ENCODE measurements around the gene ZHX3.
"Not testable (repeated sequence)": the region's sequence is repeated elsewhere in the genome, so short reads cannot be mapped to it uniquely, and the experiment has no call there.

ZHX3 gene

GRCh38 chr20:41336711-41337492 is 19.4 kb upstream of the ZHX3 start:
- DNase-seq (ENCODE audit: low read depth, low spot score), result no peak
- no peak overlapping the region for H3K4me3 ChIP-seq (ENCODE audit: low read length)

GRCh38 chr20:41335591-41335990 is 18.1 kb upstream of the ZHX3 start:
- no peak for DNase-seq (ENCODE audit: low read depth, low spot score)

GRCh38 chr20:41334443-41335421 is 17.2 kb upstream of the ZHX3 start:
- no peak for DNase-seq (ENCODE audit: low read depth, low spot score)
- H3K4me3 ChIP-seq (ENCODE audit: low read length), result no peak overlapping the region

More at GRCh38 chr20:41335591-41335990, 18.1 kb upstream of the ZHX3 start:
- no peak overlapping the region for H3K4me3 ChIP-seq (ENCODE audit: low read length)

GRCh38 chr20:41334036-41334435 is 16.5 kb upstream of the ZHX3 start:
- no peak overlapping the region for H3K4me3 ChIP-seq (ENCODE audit: low read length)
- no peak for DNase-seq (ENCODE audit: low read depth, low spot score)

GRCh38 chr20:41331731-41332130 is 14.2 kb upstream of the ZHX3 start:
- H3K4me3 ChIP-seq (ENCODE audit: low read length), result no peak overlapping the region
- DNase-seq (ENCODE audit: low read depth, low spot score), result no peak

GRCh38 chr20:41330941-41331340 is 13.4 kb upstream of the ZHX3 start:
- no peak for DNase-seq (ENCODE audit: low read depth, low spot score)
- no peak overlapping the region for H3K4me3 ChIP-seq (ENCODE audit: low read length)

- DNase-seq (ENCODE audit: low read depth, low spot score), result no peak
Measured at GRCh38 chr20:41330343-41330720, 12.8 kb upstream of the ZHX3 start.

GRCh38 chr20:41329435-41330342 is 12.2 kb upstream of the ZHX3 start:
- peak; percentile 26 for DNase-seq (ENCODE audit: low read depth, low spot score)
- no peak overlapping the region for H3K4me3 ChIP-seq (ENCODE audit: low read length)

More at GRCh38 chr20:41330343-41330720, 12.8 kb upstream of the ZHX3 start:
- H3K4me3 ChIP-seq (ENCODE audit: low read length), result no peak overlapping the region

- H3K4me3 ChIP-seq (ENCODE audit: low read length), result no peak overlapping the region
- DNase-seq (ENCODE audit: low read depth, low spot score), result no peak
Measured at GRCh38 chr20:41327178-41327577, 9.6 kb upstream of the ZHX3 start.

GRCh38 chr20:41320976-41321375 is 3.4 kb upstream of the ZHX3 start:
- DNase-seq (ENCODE audit: low read depth, low spot score), result no peak
- H3K4me3 ChIP-seq (ENCODE audit: low read length), result no peak overlapping the region

GRCh38 chr20:41320441-41320840 is 2.9 kb upstream of the ZHX3 start:
- no peak overlapping the region for H3K4me3 ChIP-seq (ENCODE audit: low read length)
- DNase-seq (ENCODE audit: low read depth, low spot score), result no peak

- H3K4me3 ChIP-seq (ENCODE audit: low read length), result peak overlapping the region; percentile 45; the same call in 1 of the 2 replicates
- no peak for DNase-seq (ENCODE audit: low read depth, low spot score)
Measured at GRCh38 chr20:41318271-41318649, 729 bp upstream of the ZHX3 start.

GRCh38 chr20:41316602-41317545 is 657 bp downstream of the ZHX3 start:
- H3K4me3 ChIP-seq (ENCODE audit: low read length), result peak overlapping the region; percentile 88
- DNase-seq (ENCODE audit: low read depth, low spot score), result no peak

GRCh38 chr20:41316051-41316450 is 1.5 kb downstream of the ZHX3 start:
- DNase-seq (ENCODE audit: low read depth, low spot score), result no peak
- peak overlapping the region; percentile 88; the same call in 1 of the 2 replicates for H3K4me3 ChIP-seq (ENCODE audit: low read length)

GRCh38 chr20:41314386-41314785 is 3.1 kb downstream of the ZHX3 start:
- no peak overlapping the region for H3K4me3 ChIP-seq (ENCODE audit: low read length)
- DNase-seq (ENCODE audit: low read depth, low spot score), result no peak

- not testable (repeated sequence) for DNase-seq (ENCODE audit: low read depth, low spot score); H3K4me3 ChIP-seq (ENCODE audit: low read length)
Measured at GRCh38 chr20:41312009-41312408, 5.5 kb downstream of the ZHX3 start.

- no peak for DNase-seq (ENCODE audit: low read depth, low spot score)
- no peak overlapping the region for H3K4me3 ChIP-seq (ENCODE audit: low read length)
Measured at GRCh38 chr20:41309817-41310216, 7.7 kb downstream of the ZHX3 start.

All from Jurkat, Clone E6-1 (cell line).